Neural progenitor cell (in vitro differentiated cells): Measurements from ENCODE around the gene SPATC1L. TPM values are rescaled to one million over a fixed set of nuclear protein-coding genes. Genes with fewer than 3 reads are reported as not detected.
"Not testable (repeated sequence)": the region's sequence is repeated elsewhere in the genome, so short reads cannot be mapped to it uniquely, and the experiment has no call there.

ENCODE experiments used
- DNase-seq: peaks from one replicate; pipeline ENCODE4 v3.0.0-alpha.2; 2016; ENCODE audit warnings: low spot score
- H2AFZ ChIP-seq: fragments of 200-600 bp; sonication (generic); replicated peaks from 2 replicates; pipeline ENCODE4 v1.6.1; 2016; ENCODE audit warnings: antibody characterized with exemption
- H3F3A ChIP-seq: fragments of 200-600 bp; sonication (generic); 2 replicates; pipeline ENCODE4 v1.6.1; 2016; ENCODE audit warnings: antibody characterized with exemption, low read depth
- H3K27ac ChIP-seq: fragments of 200-600 bp; sonication (generic); 2 replicates; pipeline ENCODE4 v1.5.1; 2016; ENCODE audit warnings: mild to moderate bottlenecking
- H3K27me3 ChIP-seq: fragments of 200-600 bp; sonication (generic); 2 replicates; pipeline ENCODE4 v1.6.1; 2016; ENCODE audit warnings: mild to moderate bottlenecking, moderate library complexity
- H3K36me3 ChIP-seq: fragments of 200-600 bp; sonication (generic); 2 replicates; pipeline ENCODE4 v1.5.1; 2016
- H3K4me1 ChIP-seq: fragments of 200-600 bp; sonication (generic); 2 replicates; pipeline ENCODE4 v1.6.1; 2016; ENCODE audit warnings: mixed run types
- H3K4me2 ChIP-seq: fragments of 200-600 bp; sonication (generic); 2 replicates; pipeline ENCODE4 v1.6.1; 2016
- H3K4me3 ChIP-seq: fragments of 200-600 bp; sonication (generic); 2 replicates; pipeline ENCODE4 v1.5.1; 2016
- H3K79me2 ChIP-seq: fragments of 200-600 bp; sonication (generic); 2 replicates; pipeline ENCODE4 v1.6.1; 2016; ENCODE audit warnings: low read depth
- H3K9ac ChIP-seq: fragments of 200-600 bp; sonication (generic); 2 replicates; pipeline ENCODE4 v1.6.1; 2016
- H3K9me3 ChIP-seq: fragments of 200-600 bp; sonication (generic); 2 replicates; pipeline ENCODE4 v1.5.1; 2016; ENCODE audit warnings: low read depth
- H4K20me1 ChIP-seq: fragments of 200-600 bp; sonication (generic); 2 replicates; pipeline ENCODE4 v1.6.1; 2016; ENCODE audit warnings: low read depth
- H3K27ac Mint-ChIP-seq: 3 replicates; pipeline ENCODE4 v1.8.0; 2021; ENCODE audit warnings: mixed read lengths
- H3K27me3 Mint-ChIP-seq: 2 replicates; pipeline ENCODE4 v1.8.0; 2022; ENCODE audit warnings: low read depth, mild to moderate bottlenecking, inconsistent platforms, moderate library complexity, mixed read lengths; ENCODE audit not compliant: insufficient read depth
- H3K36me3 Mint-ChIP-seq: 3 replicates; pipeline ENCODE4 v1.8.0; 2021; ENCODE audit warnings: mixed read lengths
- H3K4me1 Mint-ChIP-seq: 3 replicates; pipeline ENCODE4 v1.8.0; 2021; ENCODE audit warnings: mixed read lengths
- H3K4me3 Mint-ChIP-seq: 3 replicates; pipeline ENCODE4 v1.8.0; 2021; ENCODE audit warnings: mild to moderate bottlenecking, moderate library complexity, mixed read lengths
- H3K9me3 Mint-ChIP-seq: 3 replicates; pipeline ENCODE4 v1.8.0; 2020; ENCODE audit warnings: mixed read lengths
- CTCF ChIP-seq: fragments of 200-600 bp; sonication (generic); IDR thresholded peaks from 2 replicates; pipeline ENCODE4 v1.5.1; 2017; ENCODE audit warnings: antibody characterized with exemption, mild to moderate bottlenecking
- EZH2 ChIP-seq: fragments of 200-600 bp; sonication (generic); IDR thresholded peaks from 2 replicates; pipeline ENCODE4 v1.6.1; 2017; ENCODE audit warnings: antibody characterized with exemption, mild to moderate bottlenecking, moderate library complexity
- EZH2phosphoT487 ChIP-seq: fragments of 200-600 bp; sonication (generic); IDR thresholded peaks from 2 replicates; pipeline ENCODE4 v1.6.1; 2017; ENCODE audit warnings: antibody characterized with exemption
- total RNA-seq: library from RNA; depleted of rRNA; stranded (reverse); fragments of >200 nt; gene quantifications from 2 replicates; pipeline ENCODE4 v1.2.3, GENCODE V29; 2015; ENCODE audit warnings: low replicate concordance

SPATC1L gene
- total RNA-seq, 1 donor from 2014 or later: 5.1 TPM

- Histone ChIP-seq H4K20me1 (no peaks in the 10 kb centered on the region), H3K4me2 (no peak overlapping the region), H3K27me3 (no peaks in the 10 kb centered on the region), H3K4me3 (no peak overlapping the region), H2AFZ (no peak overlapping the region), H3K9me3 (no peaks in the 10 kb centered on the region), H3K79me2 (no peaks in the 10 kb centered on the region), H3K27ac (no peak overlapping the region), H3K9ac (no peak overlapping the region), H3F3A (no peaks in the 10 kb centered on the region), H3K36me3 (peaks cover 13% of the 10 kb centered on the region), H3K4me1 (no peaks in the 10 kb centered on the region)
- Mint-ChIP-seq H3K4me1 (no peaks in the 10 kb centered on the region), H3K27me3 (peaks cover 3% of the 10 kb centered on the region), H3K4me3 (no peak overlapping the region), H3K27ac (no peak overlapping the region), H3K36me3 (peaks cover 40% of the 10 kb centered on the region), H3K9me3 (no peaks in the 10 kb centered on the region)
- TF ChIP-seq EZH2: no peak
- no peak for TF ChIP-seq EZH2phosphoT487
- TF ChIP-seq CTCF: no peak
- no peak for DNase-seq
Measured at GRCh38 chr21:46202592-46203202, 18.4 kb upstream of the SPATC1L start.

GRCh38 chr21:46200877-46201803 is 16.9 kb upstream of the SPATC1L start:
- H3K4me1 ChIP-seq, H3K4me1 Mint-ChIP-seq, H2AFZ ChIP-seq, H3K27ac Mint-ChIP-seq, H3K4me3 ChIP-seq, DNase-seq, H3K27me3 ChIP-seq, H3F3A ChIP-seq, H3K4me2 ChIP-seq, H3K27ac ChIP-seq, H3K27me3 Mint-ChIP-seq, H4K20me1 ChIP-seq, H3K9me3 ChIP-seq, H3K9ac ChIP-seq, H3K9me3 Mint-ChIP-seq, H3K79me2 ChIP-seq, H3K4me3 Mint-ChIP-seq: not testable (repeated sequence)
- peaks cover 13% of the 10 kb centered on the region for H3K36me3 ChIP-seq
- peaks cover 43% of the 10 kb centered on the region for H3K36me3 Mint-ChIP-seq

DNA sequence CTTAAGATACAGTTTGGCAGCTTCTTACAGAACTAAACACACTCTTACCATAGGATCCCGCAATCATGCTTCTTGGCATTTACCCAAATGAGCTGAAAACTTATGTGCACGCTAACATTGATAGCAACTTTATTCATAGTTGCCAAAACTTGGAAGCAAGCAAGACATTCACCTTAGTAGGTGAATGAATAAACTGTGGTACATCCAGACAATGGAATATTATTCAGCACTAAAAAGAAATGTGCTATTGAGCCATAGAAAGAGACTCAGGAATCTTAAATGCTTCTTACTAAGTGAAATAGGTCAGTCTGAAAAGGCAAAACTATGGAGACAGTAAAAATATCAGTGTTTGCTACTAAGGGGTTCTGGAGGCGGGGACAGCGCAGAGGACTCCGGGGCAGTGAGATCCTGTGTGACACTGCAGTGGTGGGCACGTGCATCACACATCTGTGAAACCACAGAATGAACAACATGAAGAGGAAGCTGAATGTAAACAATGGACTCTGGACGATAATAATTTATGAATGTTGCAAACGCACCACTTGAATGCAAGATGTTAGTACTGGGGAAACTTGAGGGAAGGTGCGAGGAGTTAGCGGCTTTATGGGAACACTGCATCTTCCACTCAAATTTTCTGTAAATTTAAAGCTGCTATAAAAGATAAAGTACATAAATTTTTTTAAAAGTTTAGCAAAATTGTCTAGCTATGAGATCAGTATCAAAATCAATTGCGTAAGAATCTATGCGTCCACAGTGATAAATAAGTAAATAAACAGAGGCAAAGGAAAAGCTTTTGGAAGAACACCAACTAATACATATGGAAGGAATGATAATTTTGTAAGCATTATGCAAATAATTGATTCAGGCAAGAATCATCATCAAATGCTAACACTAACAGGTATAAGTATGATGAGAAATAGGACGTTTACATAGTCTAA is 15.4 kb upstream of the SPATC1L start:
- no peak for TF ChIP-seq EZH2phosphoT487
- no peak for TF ChIP-seq CTCF
- no peak for TF ChIP-seq EZH2

More for the DNA sequence above, 15.4 kb upstream of the SPATC1L start:
- no peaks in the 10 kb centered on the region for H3K4me1 ChIP-seq
- peaks cover 13% of the 10 kb centered on the region for H3K36me3 ChIP-seq
- Mint-ChIP-seq H3K9me3 (no peaks in the 10 kb centered on the region), H3K4me3 (no peak overlapping the region), H3K36me3 (peaks cover 39% of the 10 kb centered on the region), H3K27me3 (no peaks in the 10 kb centered on the region), H3K4me1 (no peaks in the 10 kb centered on the region), H3K27ac (no peak overlapping the region)
- H4K20me1 ChIP-seq: no peaks in the 10 kb centered on the region
- no peaks in the 10 kb centered on the region for H3K27me3 ChIP-seq
- H3K4me2 ChIP-seq: no peak overlapping the region
- no peak overlapping the region for H3K27ac ChIP-seq
- no peaks in the 10 kb centered on the region for H3K79me2 ChIP-seq
- no peak overlapping the region for H3K4me3 ChIP-seq
- no peak overlapping the region for H3K9ac ChIP-seq
- no peak overlapping the region for H2AFZ ChIP-seq
- no peak for DNase-seq
- no peaks in the 10 kb centered on the region for H3K9me3 ChIP-seq
- H3F3A ChIP-seq: no peaks in the 10 kb centered on the region
